H54 (cell line): ENCODE results near the gene ING4.

Experiments
- DNase-seq: peaks from one replicate; pipeline ENCODE4 v3.0.0; 2011; ENCODE audit warnings: low spot score, mixed read lengths; ENCODE audit not compliant: insufficient read length
- FAIRE-seq: peaks from 3 replicates; lab custom pipeline; 2011; peaks lifted over from hg19 to GRCh38; lab: Jason Lieb, UNC
- POLR2A ChIP-seq: IDR thresholded peaks from 2 replicates; pipeline ENCODE4 v1.6.1; 2011; ENCODE audit warnings: low read depth, mild to moderate bottlenecking, low read length

Gene ING4

GRCh38 chr12:6603095-6603567, 59.8 kb downstream of the ING4 start:
- FAIRE-seq (no peak), DNase-seq (no peak)
- no peak for TF ChIP-seq POLR2A

- TF ChIP-seq POLR2A, result no peak
- DNase-seq (no peak), FAIRE-seq (no peak)
Observed at GRCh38 chr12:6602526-6602925, 60.4 kb downstream of the ING4 start.
